H9 (cell line): ENCODE results near the gene CALN1. TPM values are rescaled to one million over a fixed set of nuclear protein-coding genes. Genes with fewer than 3 reads are reported as not detected.

Experiments
- DNase-seq: peaks from one replicate; pipeline ENCODE4 v3.0.0-alpha.2; 2017
- H2AFZ ChIP-seq: one replicate; pipeline ENCODE4 v1.6.1; 2013; ENCODE audit warnings: mild to moderate bottlenecking, low read length, control low read depth, moderate library complexity
- H2AK5ac ChIP-seq: 2 replicates; pipeline ENCODE4 v1.6.1; 2013; ENCODE audit warnings: low read length, control low read depth, mixed read lengths; ENCODE audit not compliant: insufficient read length
- H2BK120ac ChIP-seq: one replicate; pipeline ENCODE4 v1.6.1; 2013; ENCODE audit warnings: low read depth, mild to moderate bottlenecking, low read length, control low read depth, inconsistent platforms; ENCODE audit not compliant: poor library complexity, severe bottlenecking
- H2BK12ac ChIP-seq: 2 replicates; pipeline ENCODE4 v1.6.1; 2013; ENCODE audit warnings: low read length, control low read depth, mixed read lengths, low read depth; ENCODE audit not compliant: insufficient read length
- H2BK15ac ChIP-seq: 2 replicates; pipeline ENCODE4 v1.6.1; 2013; ENCODE audit warnings: low read depth, low read length, control low read depth
- H2BK20ac ChIP-seq: one replicate; pipeline ENCODE4 v1.6.1; 2013; ENCODE audit warnings: low read depth, mild to moderate bottlenecking, low read length, control low read depth, inconsistent platforms; ENCODE audit not compliant: poor library complexity, severe bottlenecking
- H2BK5ac ChIP-seq: 2 replicates; pipeline ENCODE4 v1.6.1; 2013; ENCODE audit warnings: low read length, control low read depth, mixed read lengths; ENCODE audit not compliant: insufficient read length
- H3K14ac ChIP-seq: 2 replicates; pipeline ENCODE4 v1.6.1; 2013; ENCODE audit warnings: low read length, control low read depth; ENCODE audit not compliant: insufficient read depth
- H3K18ac ChIP-seq: 2 replicates; pipeline ENCODE4 v1.6.1; 2013; ENCODE audit warnings: low read depth, mild to moderate bottlenecking, mixed read lengths, low read length, control low read depth; ENCODE audit not compliant: insufficient read length
- H3K23ac ChIP-seq: 2 replicates; pipeline ENCODE4 v1.6.1; 2013; ENCODE audit warnings: low read length, control low read depth, mixed read lengths, low read depth; ENCODE audit not compliant: insufficient read length
- H3K23me2 ChIP-seq: 2 replicates; pipeline ENCODE4 v1.6.1; 2013; ENCODE audit warnings: low read depth, mild to moderate bottlenecking, mixed read lengths, low read length, control low read depth; ENCODE audit not compliant: insufficient read length, poor library complexity, severe bottlenecking
- H3K27ac ChIP-seq: 2 replicates; pipeline ENCODE4 v1.5.1; 2013; ENCODE audit warnings: low read length, control low read depth, mixed read lengths, low read depth; ENCODE audit not compliant: insufficient read length
- H3K27me3 ChIP-seq: 2 replicates; pipeline ENCODE4 v1.6.1; 2013; ENCODE audit warnings: low read length, control low read depth, inconsistent platforms; ENCODE audit not compliant: insufficient read depth
- H3K4ac ChIP-seq: 2 replicates; pipeline ENCODE4 v1.6.1; 2013; ENCODE audit warnings: low read depth, mild to moderate bottlenecking, control low read depth, inconsistent platforms, low read length, moderate library complexity
- H3K4me1 ChIP-seq: 2 replicates; pipeline ENCODE4 v1.6.1; 2013; ENCODE audit warnings: low read length, control low read depth, inconsistent platforms; ENCODE audit not compliant: insufficient read depth
- H3K4me2 ChIP-seq: 2 replicates; pipeline ENCODE4 v1.6.1; 2013; ENCODE audit warnings: low read length, control low read depth, mixed read lengths; ENCODE audit not compliant: insufficient read length, insufficient read depth
- H3K56ac ChIP-seq: 2 replicates; pipeline ENCODE4 v1.6.1; 2013; ENCODE audit warnings: low read depth, mild to moderate bottlenecking, mixed read lengths, low read length, control low read depth; ENCODE audit not compliant: insufficient read length
- H3K79me1 ChIP-seq: 2 replicates; pipeline ENCODE4 v1.6.1; 2013; ENCODE audit warnings: low read depth, mild to moderate bottlenecking, moderate library complexity, low read length, control low read depth, inconsistent platforms; ENCODE audit not compliant: insufficient read depth, poor library complexity, severe bottlenecking
- H3K79me2 ChIP-seq: 2 replicates; pipeline ENCODE4 v1.6.1; 2013; ENCODE audit warnings: low read length, control low read depth, inconsistent platforms; ENCODE audit not compliant: insufficient read depth
- H3K9ac ChIP-seq: 2 replicates; pipeline ENCODE4 v1.6.1; 2013; ENCODE audit warnings: low read length, control low read depth, mixed read lengths; ENCODE audit not compliant: insufficient read length; ENCODE audit errors: extremely low read depth
- H3K9me3 ChIP-seq: one replicate; pipeline ENCODE4 v1.6.1; 2013; ENCODE audit warnings: low read depth, low read length, inconsistent platforms; ENCODE audit not compliant: control insufficient read depth
- H3T11ph ChIP-seq: one replicate; pipeline ENCODE4 v1.6.1; 2013; ENCODE audit warnings: mild to moderate bottlenecking, low read length, control low read depth, inconsistent platforms
- H4K20me1 ChIP-seq: one replicate; pipeline ENCODE4 v1.6.1; 2013; ENCODE audit not compliant: control insufficient read depth, insufficient read length, insufficient read depth
- H4K5ac ChIP-seq: 2 replicates; pipeline ENCODE4 v1.6.1; 2013; ENCODE audit warnings: low read depth, mild to moderate bottlenecking, mixed read lengths, low read length, control low read depth; ENCODE audit not compliant: insufficient read length
- H4K8ac ChIP-seq: replicated peaks from 2 replicates; pipeline ENCODE4 v1.6.1; 2013; ENCODE audit warnings: low read length, control low read depth, mixed read lengths, low read depth; ENCODE audit not compliant: insufficient read length
- H4K91ac ChIP-seq: 2 replicates; pipeline ENCODE4 v1.6.1; 2013; ENCODE audit warnings: low read depth, mild to moderate bottlenecking, moderate library complexity, mixed read lengths, low read length, control low read depth; ENCODE audit not compliant: insufficient read length
- H3K27ac Mint-ChIP-seq, 3 experiments: 2 replicates in 2 of 3; 3 replicates in 1 of 3; pipeline ENCODE4 v1.8.0; 2020 to 2021; ENCODE audit warnings: mixed read lengths in 3 of 3, mild to moderate bottlenecking in 1 of 3, moderate library complexity in 1 of 3
- H3K27me3 Mint-ChIP-seq: 2 replicates; pipeline ENCODE4 v1.8.0; 2021; ENCODE audit warnings: low read depth, mild to moderate bottlenecking, moderate library complexity, mixed read lengths
- H3K36me3 Mint-ChIP-seq, 3 experiments: 2 replicates in 2 of 3; 3 replicates in 1 of 3; pipeline ENCODE4 v1.8.0; 2020 to 2021; ENCODE audit warnings: low read depth in 3 of 3, mixed read lengths in 3 of 3; ENCODE audit not compliant: insufficient read depth in 1 of 3
- H3K4me1 Mint-ChIP-seq, 2 experiments: 2 replicates each; pipeline ENCODE4 v1.8.0; 2020; ENCODE audit warnings: mixed read lengths in 2 of 2
- H3K4me3 Mint-ChIP-seq, 2 experiments: 2 replicates in 1 of 2; 3 replicates in 1 of 2; pipeline ENCODE4 v1.8.0; 2020 to 2021; ENCODE audit warnings: mild to moderate bottlenecking in 2 of 2, mixed read lengths in 2 of 2, moderate library complexity in 1 of 2
- H3K9me3 Mint-ChIP-seq, 2 experiments: 2 replicates in 1 of 2; 3 replicates in 1 of 2; pipeline ENCODE4 v1.8.0; 2020; ENCODE audit warnings: mild to moderate bottlenecking in 2 of 2, mixed read lengths in 2 of 2, moderate library complexity in 1 of 2
- CTCF ChIP-seq: fragments of 200-600 bp; sonication (generic); conservative IDR thresholded peaks from 3 replicates; pipeline ENCODE4 v1.8.0; 2021; ENCODE audit warnings: antibody characterized with exemption, mild to moderate bottlenecking
- WGBS: extraction: QIAGEN DNeasy Blood & Tissue Kit; methylation state at CpG from one replicate; pipeline ENCODE4 v1.1.7; 2013; ENCODE audit warnings: missing lambda C conversion rate, low lambda C conversion rate, mixed read lengths; ENCODE audit not compliant: insufficient read length; ENCODE audit errors: extremely low coverage; 5-methylcytosine and 5-hydroxymethylcytosine counted together
- total RNA-seq: library from RNA; stranded (reverse); gene quantifications from 2 replicates; pipeline ENCODE4 v1.2.1, GENCODE V29; 2021

Gene CALN1
- total RNA-seq, 1 experiment from 2014 or later, result 2.8 TPM

DNA sequence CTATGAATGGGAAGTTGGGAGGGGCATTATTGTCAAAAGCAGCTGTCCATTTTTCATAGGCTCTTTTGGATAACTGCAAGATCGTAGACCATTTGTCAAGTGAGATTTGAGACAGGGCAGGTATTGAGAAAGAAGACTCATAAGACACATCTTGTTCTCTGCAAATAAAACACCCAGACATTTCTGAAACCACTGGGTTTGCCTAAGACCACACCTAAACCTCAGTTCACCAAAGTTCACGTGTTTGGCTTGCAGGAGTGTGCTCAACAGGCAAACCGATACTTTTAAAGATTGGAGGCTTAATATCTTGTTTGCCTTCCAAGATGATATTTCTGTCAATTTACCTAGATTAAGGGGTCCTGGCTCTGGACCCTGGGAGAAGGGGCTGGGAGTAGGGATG is 628.4 kb downstream of the CALN1 start:
- Histone ChIP-seq H2BK20ac (no peak overlapping the region), H3K9ac (no peak overlapping the region), H2AK5ac (no peak overlapping the region), H4K91ac (no peak overlapping the region), H3K4ac (no peak overlapping the region), H2AFZ (no peak overlapping the region), H3K14ac (no peak overlapping the region), H2BK15ac (no peak overlapping the region), H3K56ac (no peak overlapping the region), H2BK5ac (no peak overlapping the region), H3K23me2 (no peaks in the 10 kb centered on the region), H3K79me1 (no peaks in the 10 kb centered on the region), H3K18ac (no peak overlapping the region), H2BK12ac (no peak overlapping the region), H3K23ac (no peak overlapping the region), H3K9me3 (peaks cover 16% of the 10 kb centered on the region), H3T11ph (no peak overlapping the region), H3K27me3 (no peaks in the 10 kb centered on the region), H2BK120ac (no peak overlapping the region), H3K27ac (no peak overlapping the region), H4K8ac (no peak overlapping the region), H3K4me2 (no peak overlapping the region), H3K4me1 (0 out of 2 replicates have a peak, but pooled peaks cover 2% of the 10 kb centered on the region), H4K5ac (no peak overlapping the region), H4K20me1 (no peaks in the 10 kb centered on the region), H3K79me2 (no peaks in the 10 kb centered on the region)
- Mint-ChIP-seq H3K4me1 (peaks cover 22 to 26% of the 10 kb centered on the region in 2 experiments), H3K27me3 (peaks cover 57% of the 10 kb centered on the region), H3K4me3 (no peak overlapping the region), H3K36me3 (peaks cover 22 to 27% (median 26%) of the 10 kb centered on the region in 3 experiments), H3K27ac (no peak overlapping the region), H3K9me3 (peaks cover 27 to 29% of the 10 kb centered on the region in 2 experiments)
- no peak for TF ChIP-seq CTCF
- no CpG with 5 or more reads among the region's 3 CpGs for WGBS
- no peak for DNase-seq
